ENCODE measurements around the gene MED9. TPM values are rescaled to one million over a fixed set of nuclear protein-coding genes. Genes with fewer than 3 reads are reported as not detected.

Gene MED9
- total and polyA plus RNA-seq, 9 of the 15 experiments (the other 6 are each of a cell fraction or from before 2014, with no cell fraction given): 2.2 to 15.8 (median 12.7) TPM

- Histone ChIP-seq H3K9me3 (replicated peaks; ENCODE audit: control insufficient read depth, insufficient read depth, low read depth, low read length) (no peaks in the 10 kb centered on the region), H3K4me1 (replicated peaks in 1 of 2; ENCODE audit: control insufficient read depth in 2 of 2, insufficient read depth in 2 of 2, low read length in 2 of 2) (peaks cover 5 to 22% of the 10 kb centered on the region in 2 experiments; a peak in 4 of 5 replicates), H3K4me3 (no peak overlapping the region), H2AFZ (ENCODE audit: low read depth, low read length) (no peak overlapping the region), H3K4me2 (ENCODE audit: insufficient read depth, low read length) (no peak overlapping the region), H3K79me2 (ENCODE audit: control insufficient read depth, insufficient read depth, low read length) (no peaks in the 10 kb centered on the region), H3K36me3 (ENCODE audit: control insufficient read depth, insufficient read depth, low read length) (no peaks in the 10 kb centered on the region), H3K27ac (ENCODE audit: extremely low read depth, low read depth, low read length) (no peak overlapping the region), H3K27me3 (ENCODE audit: control insufficient read depth in 2 of 2, insufficient read depth in 2 of 2, low read length in 2 of 2) (no peaks in the 10 kb centered on the region), H3K9ac (ENCODE audit: insufficient read depth in 1 of 2, low read depth in 2 of 2, low read length in 2 of 2) (no peak overlapping the region), H4K20me1 (replicated peaks; ENCODE audit: control insufficient read depth, insufficient read depth, low read length) (no peaks in the 10 kb centered on the region), H3K9me1 (ENCODE audit: control insufficient read depth, insufficient read depth, low read length) (no peaks in the 10 kb centered on the region)
- DNase-seq (ENCODE audit: extremely low read depth in 1 of 4, low spot score in 3 of 4): no peak
- no peak for ATAC-seq
- WGBS (ENCODE audit: insufficient coverage, low coverage, missing lambda C conversion rate): 60% methylated on average over 7 of the region's 7 CpGs
- no peak for FAIRE-seq
- ChIA-PET CTCF (ENCODE audit: low intra/inter-chr PET ratio) (no interaction called here), POLR2A (interaction anchor here (0.7 kb wide), 1 partner anchor 407 kb away, joined by 3 read pairs; no protein-coding TSS in a partner anchor)
- no TSS peak for BruUV-seq (replicated peaks)
- in situ Hi-C loops (cut with MboI): no loop called here
- intact Hi-C loops (cut with micrococcal nuclease): no loop called here
- TF ChIP-seq TFE3 (CRISPR knock-in tag; IDR thresholded peaks at IDR 0.05) (no peak), SETDB1 (IDR thresholded peaks at IDR 0.05; ENCODE audit: low read length) (no peak), ZNF324 (CRISPR knock-in tag; IDR thresholded peaks at IDR 0.05) (no peak), RBBP5 (IDR thresholded peaks at IDR 0.05; ENCODE audit: borderline replicate concordance, insufficient read depth, low read length, poor library complexity, severe bottlenecking) (no peak), ZNF347 (CRISPR knock-in tag; IDR thresholded peaks at IDR 0.05; ENCODE audit: low read depth) (no peak), CREBBP (IDR thresholded peaks at IDR 0.05; ENCODE audit: low read depth, low read length) (no peak), LCOR (CRISPR knock-in tag; IDR thresholded peaks at IDR 0.05) (no peak), KDM1A (IDR thresholded peaks at IDR 0.05) (no peak), MBD2 (IDR thresholded peaks at IDR 0.05; ENCODE audit: borderline replicate concordance, low read depth) (no peak), BHLHE40 (IDR thresholded peaks at IDR 0.05; ENCODE audit: low read length) (no peak), NFE2 (IDR thresholded peaks at IDR 0.05; ENCODE audit: low read depth) (no peak)
Observed at GRCh38 chr17:17535957-17536356, 59.2 kb downstream of the MED9 start.

Measured in K562 (cell line).